Fibroblast of villous mesenchyme (primary cell): Measurements from ENCODE around the gene DAAM2. TPM values are rescaled to one million over a fixed set of nuclear protein-coding genes. Genes with fewer than 3 reads are reported as not detected.

Experiments
- DNase-seq: peaks from one replicate; pipeline ENCODE4 v3.0.0-alpha.2; 2010; ENCODE audit warnings: low read depth
- H3K4me3 ChIP-seq: 2 replicates; pipeline ENCODE4 v1.5.1; 2011; ENCODE audit warnings: low read depth, mild to moderate bottlenecking, low read length
- total RNA-seq: library from RNA; depleted of rRNA; stranded (reverse); fragments of >200 nt; gene quantifications from 2 replicates; pipeline ENCODE4 v1.2.3, GENCODE V29; 2012
- TF ChIP-seq, protein P1 (sequence below): IDR thresholded peaks from 2 replicates; pipeline ENCODE4 v1.5.1; 2012; ENCODE audit warnings: low read depth, mild to moderate bottlenecking, low read length; ENCODE audit not compliant: insufficient read depth

Gene DAAM2
- total RNA-seq, 1 donor = 13.8 TPM

DNA sequence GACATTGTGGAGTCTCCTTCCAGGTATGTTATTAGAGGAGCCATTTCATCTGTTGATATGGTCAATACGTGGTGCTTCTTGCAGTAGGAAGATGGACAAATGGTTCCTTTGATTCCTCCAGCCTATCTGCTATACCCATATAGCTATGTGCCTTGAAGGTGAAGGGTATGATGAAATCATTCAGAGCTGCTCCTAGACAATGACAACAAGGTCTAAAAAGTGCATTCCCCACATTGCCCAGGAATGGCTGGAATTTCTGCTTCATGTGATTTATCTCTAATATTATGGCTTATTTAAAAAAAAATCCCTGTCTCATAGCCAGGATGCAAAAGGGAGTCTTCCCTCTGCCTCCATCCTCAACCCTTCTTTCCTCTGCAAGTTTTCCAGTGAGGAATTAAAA, 14.1 kb downstream of the DAAM2 start:
- peak; percentile 19 for DNase-seq
- TF ChIP-seq, protein P1, sequence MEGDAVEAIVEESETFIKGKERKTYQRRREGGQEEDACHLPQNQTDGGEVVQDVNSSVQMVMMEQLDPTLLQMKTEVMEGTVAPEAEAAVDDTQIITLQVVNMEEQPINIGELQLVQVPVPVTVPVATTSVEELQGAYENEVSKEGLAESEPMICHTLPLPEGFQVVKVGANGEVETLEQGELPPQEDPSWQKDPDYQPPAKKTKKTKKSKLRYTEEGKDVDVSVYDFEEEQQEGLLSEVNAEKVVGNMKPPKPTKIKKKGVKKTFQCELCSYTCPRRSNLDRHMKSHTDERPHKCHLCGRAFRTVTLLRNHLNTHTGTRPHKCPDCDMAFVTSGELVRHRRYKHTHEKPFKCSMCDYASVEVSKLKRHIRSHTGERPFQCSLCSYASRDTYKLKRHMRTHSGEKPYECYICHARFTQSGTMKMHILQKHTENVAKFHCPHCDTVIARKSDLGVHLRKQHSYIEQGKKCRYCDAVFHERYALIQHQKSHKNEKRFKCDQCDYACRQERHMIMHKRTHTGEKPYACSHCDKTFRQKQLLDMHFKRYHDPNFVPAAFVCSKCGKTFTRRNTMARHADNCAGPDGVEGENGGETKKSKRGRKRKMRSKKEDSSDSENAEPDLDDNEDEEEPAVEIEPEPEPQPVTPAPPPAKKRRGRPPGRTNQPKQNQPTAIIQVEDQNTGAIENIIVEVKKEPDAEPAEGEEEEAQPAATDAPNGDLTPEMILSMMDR = no peak

DNA sequence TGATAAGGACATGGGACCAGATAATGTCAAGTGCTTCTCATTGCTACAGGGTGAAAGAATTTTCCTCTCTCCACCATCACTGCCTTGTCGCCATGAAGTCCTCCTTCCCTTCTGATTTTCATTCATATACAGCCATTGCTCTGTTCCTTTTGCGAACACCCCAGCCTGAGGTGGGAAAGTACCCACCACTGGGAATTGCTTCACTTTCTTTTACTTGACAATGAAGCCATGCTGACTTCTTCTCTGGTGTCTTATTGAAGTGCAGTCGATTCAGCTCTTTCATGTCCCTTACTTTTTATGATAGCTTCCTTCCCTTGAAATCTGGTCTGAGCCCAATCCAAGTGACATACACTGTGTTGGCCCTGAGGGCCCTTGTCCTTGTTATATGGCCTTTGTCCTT, 16.2 kb downstream of the DAAM2 start:
- no peak for DNase-seq
- no peak overlapping the region for H3K4me3 ChIP-seq
- TF ChIP-seq, protein P1 = no peak

More for the DNA sequence above, 14.1 kb downstream of the DAAM2 start:
- H3K4me3 ChIP-seq = no peak overlapping the region

GRCh38 chr6:39808964-39809363, 16.8 kb downstream of the DAAM2 start:
- TF ChIP-seq, protein P1 = no peak
- H3K4me3 ChIP-seq = no peak overlapping the region
- no peak for DNase-seq

DNA sequence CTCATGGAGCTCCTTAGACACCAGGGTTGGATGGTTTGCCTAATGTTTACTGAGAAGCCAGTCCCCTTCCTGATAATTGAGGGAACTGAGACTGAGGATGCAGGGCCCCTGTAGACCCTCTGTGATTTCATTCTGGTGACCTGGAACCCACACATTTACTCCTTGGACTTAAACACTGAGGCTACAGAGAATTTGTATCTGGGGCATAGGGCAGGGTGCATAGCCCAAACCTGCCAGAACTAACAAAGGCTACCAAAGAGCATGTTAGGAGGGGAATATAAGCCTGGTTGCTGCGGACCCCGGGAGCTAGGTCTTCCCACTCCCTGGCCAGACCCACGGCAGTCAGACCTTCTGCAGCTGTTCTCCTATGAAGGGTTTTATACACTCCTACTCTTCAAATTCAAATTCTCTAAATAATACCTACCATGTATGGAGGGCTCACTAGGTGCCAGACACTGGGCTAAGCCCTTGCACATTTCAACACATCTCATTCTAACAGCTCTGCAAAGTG, 19.7 kb downstream of the DAAM2 start:
- no peak for DNase-seq
- TF ChIP-seq, protein P1 = no peak
- H3K4me3 ChIP-seq = no peak overlapping the region

DNA sequence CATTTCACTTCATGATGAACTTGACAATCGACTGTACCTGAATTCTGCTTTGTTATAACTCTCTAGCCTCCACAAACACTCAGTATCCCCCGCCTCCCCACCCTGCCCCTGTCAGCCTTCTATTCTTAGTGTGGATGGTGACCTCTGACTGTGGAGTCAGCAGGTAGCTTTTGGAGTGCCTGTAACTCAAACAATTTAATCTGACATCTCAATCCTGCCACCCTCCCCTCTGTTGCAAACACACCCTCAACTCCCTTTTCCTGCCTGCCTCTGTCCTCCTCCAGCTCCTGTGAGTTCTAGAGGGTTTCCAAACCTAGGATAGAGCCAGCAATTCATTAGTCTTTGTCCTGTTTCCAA, 20.3 kb downstream of the DAAM2 start:
- no peak overlapping the region for H3K4me3 ChIP-seq
- DNase-seq = no peak
- TF ChIP-seq, protein P1 = no peak

- no peak overlapping the region for H3K4me3 ChIP-seq
- TF ChIP-seq, protein P1 = no peak
- DNase-seq = peak; percentile 20
These were observed 20.8 kb downstream of the DAAM2 start for GRCh38 chr6:39812853-39813533.

DNA sequence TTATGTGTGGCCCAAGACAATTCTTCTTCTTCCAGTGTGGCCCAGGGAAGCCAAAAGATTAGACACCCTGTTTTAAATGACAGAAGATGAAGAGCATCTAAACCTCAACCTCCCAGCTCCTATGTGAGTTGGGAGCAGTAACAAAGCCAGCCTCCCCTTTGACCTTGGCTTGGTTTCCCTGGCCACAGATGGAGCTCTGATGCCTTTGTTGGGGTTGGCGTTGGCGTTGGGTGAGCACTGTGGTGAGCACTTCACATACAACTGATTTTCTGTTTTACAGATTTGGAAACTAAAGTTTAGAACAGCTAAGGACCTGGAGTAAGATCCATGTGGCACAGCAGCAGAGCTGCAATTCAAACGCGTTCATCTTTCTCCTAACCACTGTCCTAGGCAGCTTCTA, 22.1 kb downstream of the DAAM2 start:
- no peak overlapping the region for H3K4me3 ChIP-seq
- TF ChIP-seq, protein P1 = no peak
- no peak for DNase-seq
